ENCODE measurements around the gene YWHAE.
"Not testable (repeated sequence)": the region's sequence is repeated elsewhere in the genome, so short reads cannot be mapped to it uniquely, and the experiment has no call there.

Gene YWHAE

GRCh38 chr17:1399679-1400512 lies at the start of gene YWHAE:
TSS of gene YWHAE (minus strand) at chr17:1400222. CDS start at chr17:1400110, 112 bp downstream.
- peak; percentile 92 for DNase-seq

- no peak for DNase-seq
Observed at GRCh38 chr17:1449412-1449967, 49.5 kb upstream of the YWHAE start.

GRCh38 chr17:1447052-1447451 lies 47.0 kb upstream of the YWHAE start:
- no peak for DNase-seq

GRCh38 chr17:1446201-1446600 lies 46.2 kb upstream of the YWHAE start:
- DNase-seq, result no peak

- not testable (repeated sequence) for DNase-seq
Observed at GRCh38 chr17:1445695-1446094, 45.7 kb upstream of the YWHAE start.

GRCh38 chr17:1442721-1443120 lies 42.7 kb upstream of the YWHAE start:
- DNase-seq, result not testable (repeated sequence)

GRCh38 chr17:1442187-1442586 lies 42.2 kb upstream of the YWHAE start:
- no peak for DNase-seq

- DNase-seq, result no peak
Observed at GRCh38 chr17:1440921-1441320, 40.9 kb upstream of the YWHAE start.

- DNase-seq, result no peak
Observed at GRCh38 chr17:1438593-1439083, 38.6 kb upstream of the YWHAE start.

GRCh38 chr17:1435326-1435725 lies 35.3 kb upstream of the YWHAE start:
- DNase-seq, result no peak

GRCh38 chr17:1434150-1434549 lies 34.1 kb upstream of the YWHAE start:
- DNase-seq, result no peak

- DNase-seq, result no peak
Observed at GRCh38 chr17:1431631-1432104, 31.6 kb upstream of the YWHAE start.

- DNase-seq, result no peak
Observed at GRCh38 chr17:1423456-1424135, 23.6 kb upstream of the YWHAE start.

GRCh38 chr17:1422885-1423284 lies 22.9 kb upstream of the YWHAE start:
- no peak for DNase-seq

- no peak for DNase-seq
Observed at GRCh38 chr17:1421470-1421869, 21.4 kb upstream of the YWHAE start.

GRCh38 chr17:1420981-1421380 lies 21.0 kb upstream of the YWHAE start:
- no peak for DNase-seq

- DNase-seq, result no peak
Observed at GRCh38 chr17:1420163-1420562, 20.1 kb upstream of the YWHAE start.

GRCh38 chr17:1418476-1418875 lies 18.5 kb upstream of the YWHAE start:
- not testable (repeated sequence) for DNase-seq

GRCh38 chr17:1416414-1416813 lies 16.4 kb upstream of the YWHAE start:
- no peak for DNase-seq

- DNase-seq, result no peak
Observed at GRCh38 chr17:1414634-1415033, 14.6 kb upstream of the YWHAE start.

- no peak for DNase-seq
Observed at GRCh38 chr17:1414001-1414574, 14.1 kb upstream of the YWHAE start.

GRCh38 chr17:1413281-1413791 lies 13.3 kb upstream of the YWHAE start:
- DNase-seq, result no peak

All from CD4-positive, alpha-beta T cell treated with Interferon gamma for 1 hour (primary cell).